ENCODE results near the gene CLN5.

GRCh38 chr13:76967031-76967430 is 24.9 kb upstream of the CLN5 start:
- TF ChIP-seq CTCF (conservative IDR thresholded peaks at IDR 0.05; ENCODE audit: low read depth in 2 of 2) (no peak), EZH2phosphoT487 (IDR thresholded peaks at IDR 0.05; ENCODE audit: unreplicated experiment) (no peak)

All from GM23338 (cell line).